NCI-H69 (cell line): ENCODE results near the gene HDAC4.

Source experiments
- DNase-seq: peaks from one replicate; lab custom pipeline; 2025; lab: John Stamatoyannopoulos, UW

Gene HDAC4

GRCh38 chr2:239349453-239350135 lies 51.2 kb downstream of the HDAC4 start:
- peak; percentile 85 for DNase-seq

- DNase-seq, result no peak
Measured at GRCh38 chr2:239348563-239349452, 52.0 kb downstream of the HDAC4 start.

GRCh38 chr2:239346676-239347075 lies 54.1 kb downstream of the HDAC4 start:
- DNase-seq, result no peak

DNA sequence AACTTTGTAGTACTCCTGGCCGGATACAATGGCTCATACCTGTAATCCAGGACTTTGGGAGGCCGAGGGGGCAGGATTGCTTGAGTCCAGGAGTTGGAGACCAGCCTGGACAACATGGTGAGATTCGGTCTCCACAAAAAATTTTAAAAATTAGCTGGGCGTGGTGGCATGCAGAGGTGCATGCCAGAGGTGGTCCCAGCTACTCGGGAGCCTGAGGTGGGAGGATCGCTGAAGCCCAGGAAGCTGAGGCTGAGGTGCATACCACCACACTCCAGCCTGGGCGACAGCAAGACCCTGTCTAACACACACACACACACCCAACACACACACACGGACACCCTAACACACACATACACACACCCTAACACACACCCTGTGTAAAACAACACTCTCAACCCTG lies 55.6 kb downstream of the HDAC4 start:
- no peak for DNase-seq

DNA sequence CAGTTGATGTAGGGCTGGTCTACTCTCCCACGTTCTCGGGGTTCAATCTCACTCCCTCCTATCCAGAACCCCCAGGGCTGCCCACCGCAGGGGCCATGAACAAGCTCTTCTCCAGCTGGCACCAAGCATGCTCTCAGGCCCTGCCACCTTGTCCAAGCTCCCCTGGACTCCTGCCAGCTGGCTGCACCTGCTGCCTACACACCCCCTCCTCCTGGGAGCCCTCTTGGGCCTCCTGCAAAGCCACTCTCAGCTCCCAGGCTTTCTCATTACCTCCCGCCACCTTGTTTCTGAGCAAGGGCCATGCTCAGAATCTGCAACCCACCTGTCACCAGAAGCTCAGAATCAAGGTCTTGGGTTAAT lies 56.0 kb downstream of the HDAC4 start:
- DNase-seq, result peak; percentile 83

DNA sequence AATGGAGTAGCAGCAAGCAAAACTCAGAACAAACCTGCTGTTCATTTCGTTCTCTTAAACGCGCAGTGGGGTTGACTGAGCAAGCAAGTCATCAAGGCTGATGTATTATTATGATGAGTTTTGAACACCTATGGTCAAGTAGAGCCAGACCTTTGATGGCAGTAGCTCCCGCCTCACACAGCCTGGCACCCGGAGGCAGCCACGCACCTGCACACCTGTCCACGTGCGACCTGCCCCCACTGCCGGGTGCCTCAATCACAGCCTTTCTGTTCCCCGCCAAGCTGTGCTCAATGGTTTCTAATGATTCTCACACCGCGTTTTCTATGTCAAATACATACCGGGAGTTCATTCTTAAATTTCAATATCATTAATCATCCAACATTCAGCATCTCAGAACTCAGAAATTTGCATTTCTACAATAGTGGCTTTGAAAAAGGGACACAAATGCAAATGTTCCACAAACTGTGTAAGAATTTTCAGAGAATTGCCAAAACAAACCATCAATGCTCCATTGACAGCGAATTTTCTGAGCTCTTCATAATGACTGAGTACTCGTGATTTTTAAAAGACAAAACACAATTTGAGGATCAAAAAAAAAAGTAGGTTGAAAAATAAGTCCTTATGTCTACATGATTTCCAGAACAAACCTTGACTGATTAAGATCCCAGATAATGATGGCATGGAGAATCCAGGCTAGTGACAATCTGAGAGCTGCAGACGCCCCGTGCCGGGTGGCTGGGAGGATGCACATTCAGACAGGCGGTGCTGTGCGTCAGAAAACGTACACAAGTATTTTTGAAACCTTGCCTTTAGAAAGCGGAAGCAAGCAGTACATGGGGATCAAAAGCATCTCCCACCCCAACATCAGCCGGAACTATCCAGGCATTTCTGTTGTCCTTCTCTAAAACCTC lies 56.6 kb downstream of the HDAC4 start:
- DNase-seq, result no peak

- DNase-seq, result no peak
Measured at GRCh38 chr2:239343460-239343859, 57.4 kb downstream of the HDAC4 start.

- no peak for DNase-seq
Measured at GRCh38 chr2:239341840-239342239, 59.0 kb downstream of the HDAC4 start.

DNA sequence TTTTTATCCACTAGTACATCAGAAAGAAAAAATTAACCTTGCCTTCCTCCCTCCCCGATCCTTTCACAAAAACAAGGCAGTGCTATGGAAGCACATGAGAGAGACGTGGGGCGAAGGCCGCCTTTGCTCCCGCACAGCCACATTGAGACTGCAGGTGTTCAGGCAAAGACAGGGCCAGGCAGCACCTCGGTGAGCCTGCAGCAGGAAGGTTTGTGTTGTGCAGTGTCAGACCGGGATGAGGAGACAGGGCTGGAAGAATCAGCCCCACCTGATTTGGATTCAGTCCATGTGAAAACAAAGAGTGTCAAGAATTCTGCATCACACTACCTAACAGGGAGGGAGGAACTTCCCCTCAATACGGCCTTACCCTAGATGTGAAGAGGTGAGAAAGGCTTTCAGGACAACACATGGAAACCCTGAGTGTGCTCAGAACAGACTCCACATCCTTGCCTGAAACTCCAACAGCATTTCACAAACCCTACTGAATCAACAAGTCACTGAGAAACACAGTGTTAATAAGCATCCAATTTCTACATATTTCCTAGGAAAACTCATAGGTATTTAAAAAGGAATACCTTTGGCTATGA lies 59.6 kb downstream of the HDAC4 start:
- peak; percentile 5 for DNase-seq

DNA sequence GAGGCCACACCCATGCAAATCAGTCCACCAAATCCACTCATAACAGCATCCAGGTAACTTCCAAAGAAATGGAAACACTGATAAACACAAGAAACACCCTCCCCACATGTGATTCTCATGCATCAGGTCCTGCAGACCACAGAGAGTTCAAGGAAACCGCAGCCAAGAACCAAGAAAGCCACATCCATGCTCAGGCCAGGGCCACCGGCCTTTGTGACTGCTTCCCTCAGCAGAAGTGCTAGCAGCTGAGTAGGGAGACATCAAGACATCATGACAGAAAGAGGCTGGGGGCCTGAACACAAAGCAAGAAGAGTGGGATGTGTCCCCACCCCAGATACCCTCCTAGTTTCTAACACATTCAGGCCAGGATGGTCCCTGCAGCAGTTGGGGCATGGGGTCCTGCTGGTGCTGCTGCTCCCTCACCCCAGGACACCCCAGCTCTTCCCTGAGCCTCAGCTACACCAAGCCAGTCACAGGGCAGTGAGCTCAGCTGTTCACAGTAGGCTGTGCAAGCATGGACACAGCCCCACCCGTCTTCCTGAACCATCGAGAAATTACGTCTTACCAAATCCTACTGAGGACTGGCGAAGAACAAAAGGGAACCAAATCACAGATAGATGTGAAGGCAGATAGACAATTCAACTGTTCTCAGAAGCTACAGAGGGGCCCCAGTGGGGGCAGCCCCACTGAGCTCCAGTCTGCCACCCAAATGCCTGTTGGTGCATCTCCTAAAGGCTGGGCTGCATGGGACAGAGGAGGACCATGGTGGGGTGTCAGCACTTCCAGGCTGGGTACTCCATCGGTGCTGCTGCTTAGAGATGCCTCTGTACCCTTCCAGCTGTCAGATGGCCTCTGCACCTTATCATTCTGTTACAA lies 60.9 kb downstream of the HDAC4 start:
- DNase-seq, result no peak

DNA sequence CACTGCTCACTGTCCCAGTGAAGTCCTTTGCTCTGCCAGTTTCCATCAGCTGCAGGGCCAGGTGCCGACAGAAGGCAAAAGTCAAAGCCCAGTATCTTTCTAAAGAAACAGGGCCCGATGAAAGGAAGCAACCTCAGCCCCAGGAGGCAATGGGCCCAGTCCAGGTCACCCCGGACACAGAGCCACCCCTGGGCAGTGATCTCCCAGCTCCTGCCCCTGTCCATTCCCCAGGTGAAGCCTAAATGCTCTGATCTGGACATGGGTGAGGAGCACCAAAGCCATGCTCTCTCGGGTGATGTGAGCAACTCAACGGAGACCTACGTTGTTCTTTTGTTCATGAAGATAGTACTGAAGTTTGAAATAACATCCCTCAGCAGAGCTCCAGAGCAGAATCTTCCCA lies 61.6 kb downstream of the HDAC4 start:
- no peak for DNase-seq

GRCh38 chr2:239337877-239338484 lies 62.8 kb downstream of the HDAC4 start:
- peak; percentile 28 for DNase-seq

GRCh38 chr2:239337122-239337876 lies 63.5 kb downstream of the HDAC4 start:
- DNase-seq, result no peak

GRCh38 chr2:239331560-239331959 lies 69.3 kb downstream of the HDAC4 start:
- DNase-seq, result no peak

DNA sequence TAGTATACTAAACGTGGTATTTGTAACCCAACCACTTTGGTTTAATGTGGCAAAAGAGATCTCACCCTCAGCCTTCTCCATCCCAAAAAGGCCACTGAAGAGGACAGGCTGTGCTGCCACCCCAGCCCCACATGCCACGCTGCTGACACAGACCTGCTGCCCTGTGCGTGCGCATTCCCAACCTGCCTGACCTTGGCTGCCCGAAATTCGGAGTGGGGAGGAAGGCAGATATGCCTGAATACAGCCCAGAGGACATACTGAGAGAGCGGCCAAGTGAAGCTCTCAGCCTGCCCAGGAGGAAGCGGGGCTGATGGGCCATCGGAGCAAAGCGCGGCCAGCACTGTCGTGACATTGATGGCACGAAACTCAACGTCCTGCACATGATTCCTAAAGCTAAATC lies 70.0 kb downstream of the HDAC4 start:
- no peak for DNase-seq

DNA sequence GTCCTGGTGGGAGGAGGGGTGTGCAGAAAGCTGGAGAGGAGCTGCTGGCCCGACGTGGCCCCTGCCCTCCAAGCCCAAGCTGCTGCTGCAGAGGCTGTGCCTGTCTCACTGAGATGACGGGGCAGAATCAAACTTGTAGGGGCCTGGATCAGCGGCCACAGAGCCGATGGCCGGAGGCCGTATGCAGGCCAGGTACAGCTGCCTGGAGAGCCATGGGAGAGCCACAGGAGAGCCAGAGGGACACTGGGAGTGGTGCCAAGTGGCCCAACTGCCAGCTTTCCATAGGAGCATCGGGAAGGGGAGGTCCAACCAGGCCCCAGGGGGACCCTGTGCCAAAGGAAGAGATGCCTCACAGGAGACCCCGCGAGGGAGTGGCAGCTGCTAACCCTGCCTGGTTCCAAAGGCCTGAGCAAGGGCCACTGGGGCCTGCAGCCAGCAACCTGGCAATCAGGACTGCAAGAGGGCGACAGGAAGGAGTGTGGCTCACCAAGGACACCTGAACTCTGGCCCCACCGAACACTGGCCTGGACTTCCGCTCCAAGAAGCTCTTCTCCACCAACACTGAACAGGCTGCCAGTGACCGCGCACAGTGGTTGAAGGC lies 70.7 kb downstream of the HDAC4 start:
- peak; percentile 41 for DNase-seq

- no peak for DNase-seq
Measured at GRCh38 chr2:239329284-239329971, 71.4 kb downstream of the HDAC4 start.

DNA sequence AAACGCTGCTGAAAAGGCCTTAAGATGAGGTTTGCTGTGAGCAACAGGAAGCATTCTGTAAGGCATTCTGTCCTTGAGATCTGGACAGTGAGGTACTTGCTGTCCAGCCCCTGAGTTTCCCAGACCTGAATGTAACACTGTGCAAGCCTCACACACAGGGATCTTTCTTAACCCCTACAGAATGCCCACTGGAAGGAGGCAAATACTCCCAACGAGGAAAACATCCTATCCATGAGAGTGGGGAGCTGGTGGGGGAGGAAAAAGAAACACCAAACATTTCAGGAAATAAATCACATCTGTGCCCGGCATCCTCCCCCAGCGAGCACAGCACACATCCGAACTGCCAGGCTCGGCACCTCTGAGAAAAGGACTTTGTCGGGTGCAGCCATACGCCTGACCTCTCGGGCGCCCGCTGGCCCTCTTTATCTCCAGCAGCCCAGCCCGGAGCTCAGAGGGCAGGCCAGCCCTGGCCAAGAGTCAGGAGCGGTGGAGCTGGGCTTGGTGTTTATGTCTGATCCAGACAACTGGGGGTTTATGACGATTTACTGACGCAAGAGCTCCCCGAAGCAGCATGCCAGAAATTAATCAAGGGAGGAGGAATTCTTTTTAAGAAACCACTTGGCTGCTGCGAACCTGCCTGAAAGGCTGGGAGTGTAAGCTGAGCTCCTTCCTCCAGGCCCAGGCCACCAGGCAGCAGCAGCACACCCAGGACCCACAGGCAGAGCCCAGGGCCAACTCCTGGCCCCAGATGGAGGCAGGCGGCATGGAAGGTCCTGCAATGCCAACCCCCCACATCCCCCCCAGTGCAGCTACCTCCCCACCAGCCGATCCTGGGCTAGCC lies 72.2 kb downstream of the HDAC4 start:
- DNase-seq, result no peak
